Astrocyte of the spinal cord (primary cell): Measurements from ENCODE around the gene TMPRSS9.

Experiments
- DNase-seq: peaks from one replicate; pipeline ENCODE4 v3.0.0; 2011; ENCODE audit warnings: low read depth, low spot score
- H3K4me3 ChIP-seq: 2 replicates; pipeline ENCODE4 v1.5.1; 2011; ENCODE audit warnings: low read depth, mild to moderate bottlenecking, low read length, moderate library complexity
- in situ Hi-C: cut with HindIII; loops from 2 replicates; pipeline ENCODE4 v1.10.0; 2017; ENCODE audit warnings: low sequenced_read_pairs
- TF ChIP-seq, protein P1 (sequence below): IDR thresholded peaks from 2 replicates; pipeline ENCODE4 v1.5.1; 2012; ENCODE audit warnings: low read depth, mild to moderate bottlenecking, low read length, inconsistent platforms

Gene TMPRSS9

DNA sequence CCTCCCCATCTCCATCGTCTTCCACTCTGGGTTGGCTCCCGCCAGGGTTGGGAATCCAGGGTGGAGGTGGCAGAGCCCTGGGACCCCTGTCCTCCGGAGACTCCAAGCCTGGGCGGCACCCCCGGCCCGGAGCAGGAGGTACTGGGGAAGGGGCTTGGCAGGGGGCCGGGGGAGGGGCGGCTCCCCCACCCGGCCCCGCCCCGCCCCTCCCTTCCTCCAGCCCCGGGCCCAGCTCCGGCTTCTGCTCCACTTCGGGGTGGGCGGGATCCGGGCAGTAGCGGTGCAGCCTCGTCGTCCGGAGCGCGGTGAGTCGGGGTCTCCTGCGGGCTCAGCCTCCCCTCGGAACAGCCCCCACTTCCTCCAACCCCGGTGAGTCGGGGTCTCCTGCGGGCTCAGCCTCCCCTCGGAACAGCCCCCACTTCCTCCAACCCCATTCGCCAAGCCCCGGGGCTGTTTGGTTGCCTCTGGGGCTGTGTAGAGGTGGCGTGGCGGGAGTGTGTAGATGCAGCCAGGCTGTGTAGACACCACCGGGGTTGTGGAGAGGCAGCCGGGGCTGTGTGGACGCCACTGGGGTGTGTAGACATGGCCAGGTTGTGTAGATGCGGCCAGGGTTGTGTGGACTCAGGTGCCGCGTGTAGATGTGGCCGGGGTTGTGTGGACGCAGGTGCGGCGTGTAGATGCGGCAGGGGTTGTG is at the start of gene TMPRSS9:
TSS of gene TMPRSS9 (plus strand) at position 274 of the 694 bp plus-strand sequence. CDS start 29,521 bp downstream, outside the sequence.
- no peak for DNase-seq
- no peak within 1 kb of the TSS for H3K4me3 ChIP-seq
- in situ Hi-C loops, result no loop called here
- TF ChIP-seq, protein P1, sequence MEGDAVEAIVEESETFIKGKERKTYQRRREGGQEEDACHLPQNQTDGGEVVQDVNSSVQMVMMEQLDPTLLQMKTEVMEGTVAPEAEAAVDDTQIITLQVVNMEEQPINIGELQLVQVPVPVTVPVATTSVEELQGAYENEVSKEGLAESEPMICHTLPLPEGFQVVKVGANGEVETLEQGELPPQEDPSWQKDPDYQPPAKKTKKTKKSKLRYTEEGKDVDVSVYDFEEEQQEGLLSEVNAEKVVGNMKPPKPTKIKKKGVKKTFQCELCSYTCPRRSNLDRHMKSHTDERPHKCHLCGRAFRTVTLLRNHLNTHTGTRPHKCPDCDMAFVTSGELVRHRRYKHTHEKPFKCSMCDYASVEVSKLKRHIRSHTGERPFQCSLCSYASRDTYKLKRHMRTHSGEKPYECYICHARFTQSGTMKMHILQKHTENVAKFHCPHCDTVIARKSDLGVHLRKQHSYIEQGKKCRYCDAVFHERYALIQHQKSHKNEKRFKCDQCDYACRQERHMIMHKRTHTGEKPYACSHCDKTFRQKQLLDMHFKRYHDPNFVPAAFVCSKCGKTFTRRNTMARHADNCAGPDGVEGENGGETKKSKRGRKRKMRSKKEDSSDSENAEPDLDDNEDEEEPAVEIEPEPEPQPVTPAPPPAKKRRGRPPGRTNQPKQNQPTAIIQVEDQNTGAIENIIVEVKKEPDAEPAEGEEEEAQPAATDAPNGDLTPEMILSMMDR, result no peak

GRCh38 chr19:2311093-2311492 is 49.0 kb upstream of the TMPRSS9 start:
- no peak for DNase-seq
- in situ Hi-C loops, result no loop called here
- TF ChIP-seq, protein P1, result no peak
- H3K4me3 ChIP-seq, result no peak overlapping the region

DNA sequence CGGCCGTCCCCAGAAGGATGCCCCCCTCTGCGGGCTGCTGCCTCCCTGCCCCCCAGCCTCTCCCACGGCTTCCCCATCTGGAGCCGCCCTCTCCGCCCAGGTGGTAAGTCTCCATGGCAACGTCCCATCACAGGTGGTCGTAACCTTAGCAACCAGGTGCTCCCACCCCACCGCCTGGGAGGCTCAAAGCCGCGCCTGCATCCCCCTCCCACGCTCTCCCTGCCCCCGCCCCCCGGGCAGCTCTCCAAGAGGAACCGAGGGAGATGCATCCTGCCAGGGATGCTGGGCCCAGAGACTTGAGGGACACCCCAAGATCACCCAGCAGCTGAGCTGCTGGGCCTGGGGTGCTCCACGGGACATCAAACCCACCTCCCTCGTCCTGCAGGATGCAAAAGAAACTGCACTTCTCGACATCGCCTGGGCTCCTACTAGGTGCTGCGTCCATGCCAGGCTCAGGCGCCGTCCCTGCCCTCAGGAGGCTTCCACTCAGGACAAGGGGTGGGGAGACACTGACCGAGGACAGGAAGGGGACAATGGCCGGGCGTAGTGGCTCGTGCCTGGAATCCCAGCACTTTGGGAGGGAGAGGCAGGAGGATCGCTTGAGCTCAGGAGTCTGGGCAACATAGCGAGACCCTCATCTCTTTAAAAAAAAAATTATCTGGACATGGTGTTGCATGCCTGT is 47.1 kb upstream of the TMPRSS9 start:
- in situ Hi-C loops, result no loop called here
- no peak for DNase-seq
- TF ChIP-seq, protein P1, result no peak
- no peak overlapping the region for H3K4me3 ChIP-seq

DNA sequence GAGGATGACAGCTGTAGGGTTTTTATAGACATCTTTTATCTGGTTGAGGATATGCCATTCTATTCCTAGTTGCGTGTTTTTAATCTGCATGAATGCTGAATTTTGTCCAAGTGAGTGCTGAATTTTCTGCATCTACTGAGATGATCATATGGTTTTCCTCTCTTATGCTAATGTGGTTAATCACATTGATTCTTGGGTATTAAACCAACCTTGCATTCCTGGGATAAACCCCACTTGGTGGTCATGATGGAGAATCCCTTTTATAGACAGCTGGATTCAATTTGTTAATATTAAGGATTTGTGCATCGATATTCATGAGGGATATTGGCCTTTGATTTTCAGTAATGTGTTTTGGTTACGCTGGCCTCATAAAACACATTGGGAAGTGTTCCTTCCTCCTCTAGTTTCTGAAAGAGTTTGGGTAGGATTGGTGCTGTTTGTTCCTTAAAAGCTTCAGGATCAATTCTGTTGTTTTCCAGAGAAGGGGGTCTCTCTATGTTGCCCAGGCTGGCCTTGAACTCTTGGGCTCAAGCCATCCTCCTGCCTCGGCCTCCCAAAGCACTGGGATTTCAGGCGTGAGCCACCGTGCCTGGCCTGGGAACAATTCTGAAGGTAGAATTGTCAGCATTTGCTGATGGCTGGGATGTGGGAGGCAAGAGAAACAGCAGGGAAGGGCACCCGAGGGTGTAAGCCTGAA is 44.8 kb upstream of the TMPRSS9 start:
- DNase-seq, result no peak
- TF ChIP-seq, protein P1, result no peak
- in situ Hi-C loops, result no loop called here
- H3K4me3 ChIP-seq, result no peak overlapping the region

DNA sequence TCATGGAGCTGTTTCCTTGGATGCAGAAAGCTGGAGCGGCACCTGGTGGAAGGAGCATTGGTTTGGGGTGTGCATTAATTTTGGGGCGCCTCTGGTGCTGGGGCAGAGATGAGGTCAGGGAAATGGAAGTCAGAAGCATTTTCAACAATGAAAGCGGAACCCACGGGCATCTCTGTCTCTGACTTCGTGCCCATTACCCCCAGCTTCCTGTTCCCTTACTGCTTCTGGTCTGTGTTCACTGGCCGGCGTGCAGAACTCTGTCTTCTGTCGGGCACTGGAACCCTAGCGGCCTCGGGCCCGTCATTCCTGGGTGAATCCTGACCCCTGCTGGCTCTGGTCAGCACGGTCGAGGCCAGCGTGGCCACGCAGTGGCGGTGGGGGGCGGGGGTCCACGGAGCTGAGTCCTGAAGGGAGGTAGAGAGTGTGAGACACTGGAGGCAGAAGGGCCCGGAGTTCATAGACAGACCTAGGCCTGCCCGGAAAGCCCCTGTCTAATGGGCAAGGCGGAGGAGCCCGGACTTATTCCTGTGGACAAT is 44.2 kb upstream of the TMPRSS9 start:
- in situ Hi-C loops, result no loop called here
- TF ChIP-seq, protein P1, result peak; percentile 68
- peak; percentile 50 for DNase-seq
- no peak overlapping the region for H3K4me3 ChIP-seq

DNA sequence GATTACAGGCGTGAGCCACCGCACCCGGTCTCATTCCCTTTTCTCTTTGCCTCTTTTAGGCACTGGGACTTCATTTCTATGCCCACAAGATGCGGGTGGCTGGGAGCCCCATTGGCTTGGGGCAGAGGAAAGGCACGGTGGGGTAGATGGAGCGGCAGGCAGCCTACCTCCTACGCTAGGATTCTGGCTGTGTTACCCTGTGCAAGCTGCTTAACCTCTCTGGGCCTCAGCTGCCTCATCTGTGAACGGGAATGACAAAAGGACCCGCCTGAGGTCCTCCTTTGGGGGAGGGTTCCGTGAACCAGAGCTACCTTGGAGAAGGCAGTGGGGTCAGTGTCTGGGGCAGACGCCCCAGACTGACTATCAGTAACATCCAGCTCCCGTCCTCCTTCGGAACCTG is 42.8 kb upstream of the TMPRSS9 start:
- no peak for DNase-seq

More for the DNA sequence above, 42.8 kb upstream of the TMPRSS9 start:
- in situ Hi-C loops, result no loop called here
- no peak overlapping the region for H3K4me3 ChIP-seq
- TF ChIP-seq, protein P1, result no peak
